Lower leg skin (tissue), 3 donors: ENCODE measurements around the gene GALNT7.

ENCODE experiments used
- CTCF ChIP-seq, 3 donors: fragments of 450-650 bp; IDR thresholded peaks; one replicate each; pipeline ENCODE4 v1.5.1; 2016; ENCODE audit warnings: antibody characterized with exemption in 3 of 3, mild to moderate bottlenecking in 3 of 3, moderate library complexity in 2 of 3
- POLR2A ChIP-seq, 2 donors: fragments of 450-650 bp; IDR thresholded peaks; one replicate each; pipeline ENCODE4 v1.6.1; 2016 to 2017; ENCODE audit warnings: antibody characterized with exemption in 2 of 2, mild to moderate bottlenecking in 1 of 2, moderate library complexity in 1 of 2

DNA sequence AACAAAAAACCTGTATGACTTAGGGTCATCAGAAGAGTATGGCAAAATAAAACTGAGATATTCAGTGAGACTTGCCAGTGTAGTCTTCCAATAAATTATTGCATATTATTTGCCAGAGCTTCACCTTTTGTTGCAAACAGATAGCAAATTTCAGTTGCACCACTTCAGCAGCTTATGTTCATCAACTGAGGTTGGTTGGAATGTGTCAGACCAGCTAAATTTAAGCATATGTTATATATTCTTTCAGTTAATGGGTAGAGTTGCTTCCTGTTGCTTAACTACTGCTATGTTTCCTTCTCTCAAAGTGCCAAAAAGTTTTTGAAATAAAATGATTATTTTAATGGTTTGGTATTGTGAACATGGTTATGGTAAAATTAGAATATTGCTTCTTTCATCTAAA, 61.5 kb downstream of the GALNT7 start:
- TF ChIP-seq CTCF (IDR thresholded peaks at IDR 0.05) (no peak), POLR2A (IDR thresholded peaks at IDR 0.05) (no peak)
